DMS114 treated with DMSO at 0.1 percent for 48 hours (cell line): ENCODE data around the gene RASAL2.
"Not testable (repeated sequence)": the region's sequence is repeated elsewhere in the genome, so short reads cannot be mapped to it uniquely, and the experiment has no call there.

Experiments
- DNase-seq: peaks from one replicate; lab custom pipeline; 2025; ENCODE audit not compliant: unreplicated experiment; lab: John Stamatoyannopoulos, UW

RASAL2 gene

DNA sequence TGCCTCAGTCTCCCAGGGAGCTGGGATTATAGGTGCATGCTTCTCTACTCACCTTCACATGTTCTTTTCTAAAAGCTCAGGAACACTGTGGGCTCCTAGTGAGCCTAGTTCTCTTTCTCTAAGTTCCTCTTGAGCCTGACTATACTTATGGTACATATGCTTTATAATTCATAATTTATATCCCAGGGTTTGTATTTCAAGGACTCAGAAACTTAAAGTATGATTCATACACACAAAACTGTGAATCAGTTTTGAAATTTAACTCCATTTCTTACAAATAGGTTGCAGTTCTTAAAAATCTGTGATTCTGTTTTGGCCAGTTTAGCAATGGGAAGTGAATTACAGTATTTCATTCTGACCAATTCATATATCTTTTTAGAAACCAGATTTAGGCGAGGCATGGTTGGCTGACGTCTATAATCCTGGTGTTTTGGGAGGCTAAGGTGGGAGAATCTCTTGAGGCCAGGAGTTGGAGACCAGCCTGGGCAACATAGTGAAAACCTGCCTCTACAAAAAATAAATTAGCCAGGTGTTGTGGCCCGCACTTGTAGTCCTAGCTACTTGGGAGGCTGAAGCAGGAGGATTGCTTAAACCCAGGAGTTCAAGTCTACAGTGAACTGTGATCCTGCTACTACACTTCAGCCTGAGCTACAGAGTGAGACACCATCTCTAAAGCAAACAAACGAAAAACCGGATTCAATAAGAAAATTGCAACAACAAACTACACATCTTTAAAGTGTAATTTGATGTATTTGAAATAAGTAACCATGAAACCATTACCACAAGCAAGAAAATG, 15.6 kb downstream of the RASAL2 start:
- no peak for DNase-seq

DNA sequence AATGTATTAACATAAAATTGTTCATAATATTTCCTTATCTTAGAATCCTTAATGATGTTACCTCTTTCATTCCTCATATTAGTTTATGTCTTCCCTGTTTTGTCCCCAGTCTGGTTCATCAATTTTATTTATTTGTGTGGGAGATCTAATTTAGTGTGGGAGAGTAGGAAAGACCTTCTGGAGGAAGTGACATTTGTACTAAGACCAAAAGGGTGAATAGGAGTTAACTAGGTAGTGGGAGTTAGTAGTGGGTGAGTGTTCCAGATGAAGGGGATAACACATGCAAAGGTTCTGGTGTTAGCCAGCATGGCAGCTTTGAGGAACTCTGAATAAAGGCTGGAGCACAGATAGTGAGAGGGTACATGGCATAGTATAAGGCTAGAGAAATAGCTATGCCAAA, 21.4 kb downstream of the RASAL2 start:
- DNase-seq = no peak

GRCh38 chr1:178118524-178118923, 24.6 kb downstream of the RASAL2 start:
- DNase-seq = no peak

DNA sequence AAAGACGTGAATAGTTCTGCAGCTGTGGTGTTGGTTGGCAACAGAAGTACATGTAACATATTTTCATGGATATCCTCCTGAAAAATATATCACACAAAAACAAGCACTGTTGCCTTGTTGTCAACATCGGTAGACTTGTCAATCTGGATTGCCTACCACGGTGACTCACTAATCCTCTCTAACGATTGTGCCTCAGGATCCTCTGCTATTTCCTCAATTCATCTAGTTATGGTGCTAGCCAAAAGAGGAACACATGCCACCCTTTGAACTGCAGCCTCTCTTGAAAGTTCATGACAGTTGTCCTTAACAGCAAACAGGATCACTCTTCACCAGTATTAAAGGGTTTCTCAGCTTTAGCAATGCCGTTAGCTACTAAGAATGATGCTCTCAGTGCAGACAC, 25.7 kb downstream of the RASAL2 start:
- DNase-seq = no peak

- DNase-seq = no peak
Measured at GRCh38 chr1:178120088-178120487, 26.2 kb downstream of the RASAL2 start.

DNA sequence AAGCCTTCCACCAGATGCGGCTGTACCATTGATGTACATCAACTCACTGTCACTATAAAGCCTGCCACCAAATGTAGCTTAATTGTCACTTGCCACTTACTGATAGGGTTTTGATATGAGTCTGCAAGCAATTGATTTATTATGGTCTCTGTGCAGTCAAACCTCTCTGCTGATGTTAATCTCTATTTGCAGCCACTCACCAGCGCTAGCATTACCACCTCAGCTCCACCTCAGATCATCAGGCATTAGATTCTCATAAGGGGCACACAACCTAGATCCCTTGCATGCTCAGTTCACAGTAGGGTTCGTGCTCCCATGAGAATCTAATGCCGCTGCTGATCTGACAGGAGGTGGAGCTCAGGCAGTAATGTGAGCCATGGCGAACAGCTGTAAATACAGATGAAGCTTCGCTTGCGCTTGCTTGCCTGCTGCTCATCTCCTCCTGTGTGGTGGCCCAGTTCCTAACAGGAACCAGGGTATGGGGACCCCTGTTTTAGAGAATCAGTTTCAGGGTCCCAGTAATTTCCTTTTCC, 26.7 kb downstream of the RASAL2 start:
- not testable (repeated sequence) for DNase-seq

DNA sequence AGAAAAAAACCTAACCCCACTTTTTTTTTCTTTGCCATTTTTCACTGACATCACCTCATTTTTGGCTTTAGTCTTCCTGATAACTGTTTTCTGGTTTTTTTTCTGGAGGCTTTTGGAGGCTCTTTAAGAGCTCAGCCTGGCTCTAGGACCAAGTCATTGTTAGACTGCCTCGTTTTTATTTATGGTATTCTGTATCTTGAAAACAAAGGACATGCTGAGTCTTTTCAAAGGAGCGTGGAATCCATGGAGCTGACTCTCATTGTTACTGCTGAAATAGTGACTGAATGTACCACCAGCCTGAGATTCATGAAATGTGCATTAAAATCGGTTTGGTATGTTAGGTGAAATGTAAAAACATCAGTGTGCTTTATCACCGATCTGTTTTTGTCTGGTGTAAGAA, 28.0 kb downstream of the RASAL2 start:
- DNase-seq = no peak

- no peak for DNase-seq
Measured at GRCh38 chr1:178122283-178122682, 28.4 kb downstream of the RASAL2 start.

DNA sequence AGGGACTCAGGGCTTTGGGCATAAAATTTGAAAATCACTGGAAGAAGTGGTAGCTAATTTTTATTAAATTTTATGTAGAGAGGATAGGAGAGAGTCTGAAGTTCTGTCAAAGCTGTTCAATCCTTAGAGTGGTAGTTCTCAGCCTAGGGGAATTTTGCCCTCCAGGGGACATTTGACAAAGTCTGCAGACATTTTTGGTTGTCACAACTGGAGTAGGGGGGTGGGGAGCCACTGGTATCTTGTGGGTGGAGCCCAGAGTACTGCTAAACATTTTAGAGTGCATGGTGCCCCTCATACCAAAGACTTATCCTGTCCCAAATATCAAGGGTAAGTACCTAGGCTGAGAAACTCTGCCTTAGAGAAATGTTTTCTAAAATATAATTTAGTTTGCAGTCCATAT, 30.2 kb downstream of the RASAL2 start:
- no peak for DNase-seq

DNA sequence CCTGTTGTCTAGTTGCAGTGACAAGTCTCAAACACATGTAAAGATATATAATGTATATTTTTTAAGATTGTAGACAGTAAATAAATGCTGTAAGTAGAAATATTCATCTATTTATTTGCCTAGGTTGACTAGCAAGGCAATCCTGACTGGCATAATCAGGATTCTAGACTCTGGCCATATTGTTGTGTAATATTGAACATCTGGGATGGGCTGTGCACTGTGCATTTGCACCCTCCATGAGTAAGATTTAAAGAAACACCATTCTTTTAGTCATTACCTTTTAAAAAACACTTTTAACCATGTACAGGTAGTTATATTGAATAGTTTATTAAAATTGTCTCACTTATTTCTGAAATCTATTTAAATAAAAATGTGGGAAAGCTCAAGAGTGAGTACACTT, 32.4 kb downstream of the RASAL2 start:
- no peak for DNase-seq

- DNase-seq = no peak
Measured at GRCh38 chr1:178126741-178127185, 32.9 kb downstream of the RASAL2 start.

DNA sequence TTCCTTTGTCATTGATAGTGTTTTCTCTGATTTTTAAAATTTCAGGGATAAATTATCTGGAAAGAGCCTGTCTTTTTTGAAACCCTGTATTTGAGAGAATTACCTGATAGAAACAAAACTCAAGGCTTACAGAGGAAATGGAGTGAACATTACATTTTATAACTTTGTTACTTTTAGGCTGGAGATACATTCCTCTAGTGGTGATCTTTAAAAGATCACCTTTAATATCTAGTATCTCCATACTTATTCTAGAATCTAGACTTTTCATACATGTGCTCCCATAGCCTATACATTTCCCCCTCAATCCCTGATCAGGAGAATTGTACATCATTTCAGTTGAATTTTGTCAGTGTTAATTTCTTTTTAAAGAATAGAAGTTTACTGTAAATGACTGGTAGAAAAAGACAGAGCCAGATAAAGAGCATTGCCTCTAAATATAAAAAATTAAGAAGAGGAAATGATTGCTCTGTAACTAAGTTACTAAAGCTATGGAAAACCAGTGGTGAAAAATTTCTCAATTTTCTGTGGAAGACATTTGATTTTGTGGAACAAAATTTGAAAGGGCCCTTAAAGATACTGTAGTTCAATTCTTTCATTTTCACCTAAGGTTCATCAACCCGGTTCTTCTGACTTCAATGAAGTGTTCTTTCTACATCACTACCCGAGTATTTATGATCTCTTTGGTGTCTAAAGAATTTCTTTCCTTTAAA, 33.7 kb downstream of the RASAL2 start:
- no peak for DNase-seq

DNA sequence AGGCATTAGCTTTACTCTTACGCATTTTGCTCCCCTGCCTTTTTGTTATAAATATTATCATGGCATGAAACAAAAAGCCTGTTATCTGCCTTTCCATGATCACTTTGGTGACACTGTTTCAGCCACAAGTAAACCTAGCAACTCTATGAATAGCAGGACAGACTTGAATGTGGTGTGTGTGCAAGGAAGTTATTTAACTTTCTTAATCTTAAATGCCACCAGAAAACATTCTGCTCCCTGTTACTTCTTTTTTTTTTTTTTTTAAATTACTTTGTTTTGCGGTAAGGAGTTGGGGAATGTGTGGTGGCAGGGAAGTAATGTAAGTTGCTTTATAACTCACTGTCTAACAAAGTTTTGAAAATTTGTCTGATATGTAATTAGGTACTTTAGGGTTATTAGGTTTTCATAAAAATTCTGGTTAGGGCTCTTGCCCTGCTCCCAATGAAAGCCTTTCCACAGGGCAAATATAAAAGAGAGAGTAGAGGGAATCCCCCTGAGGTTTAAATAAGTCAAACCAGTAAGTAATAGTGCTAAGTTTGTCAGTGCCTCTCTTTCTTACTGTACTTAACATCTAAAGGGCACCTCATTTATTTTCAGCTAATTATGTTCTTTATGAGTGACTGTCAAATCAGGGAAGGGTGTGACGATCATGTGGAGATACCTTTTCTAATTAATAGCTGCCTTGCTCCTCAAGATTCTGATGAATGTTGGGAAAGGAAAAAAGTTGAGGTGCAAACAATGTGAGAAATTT, 39.5 kb downstream of the RASAL2 start:
- DNase-seq = no peak

GRCh38 chr1:178134061-178134460, 40.2 kb downstream of the RASAL2 start:
- no peak for DNase-seq

DNA sequence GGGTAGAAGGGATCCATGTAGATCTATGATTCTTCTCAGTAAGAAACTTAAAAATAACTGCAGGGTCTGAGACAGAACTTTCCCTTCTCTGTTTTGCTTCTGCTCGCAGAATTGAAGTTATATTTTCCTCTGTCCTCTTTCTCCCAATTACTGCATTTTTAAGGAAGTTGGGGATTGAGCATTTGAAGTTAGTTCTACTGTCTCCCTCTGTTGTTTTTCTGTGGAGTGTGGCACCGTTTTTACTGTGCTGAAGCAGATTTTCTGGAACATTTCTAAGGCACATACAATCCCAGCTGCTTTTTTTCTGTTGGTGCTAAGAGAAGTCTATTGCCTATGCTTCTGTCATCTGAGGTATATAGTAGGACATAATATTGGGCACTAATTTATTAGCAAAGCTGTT, 43.3 kb downstream of the RASAL2 start:
- no peak for DNase-seq

DNA sequence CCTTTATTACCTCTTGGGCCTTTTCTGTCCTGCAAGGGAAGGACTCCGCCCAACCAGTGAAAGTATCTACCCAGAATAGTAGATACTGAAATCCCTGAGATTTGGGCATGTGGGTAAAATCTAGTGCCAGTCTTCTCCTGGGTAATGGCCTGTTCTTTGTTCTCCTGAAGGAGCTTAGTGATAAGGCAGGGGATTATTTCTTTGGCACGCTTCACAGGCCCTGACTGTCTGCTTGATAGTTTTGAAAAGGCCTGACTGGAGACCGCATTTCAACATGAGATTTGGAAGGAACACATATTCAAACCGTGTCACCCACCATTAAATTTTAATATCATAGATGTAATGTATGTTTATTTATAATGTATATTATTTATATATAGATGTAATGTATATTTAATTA, 48.9 kb downstream of the RASAL2 start:
- no peak for DNase-seq

DNA sequence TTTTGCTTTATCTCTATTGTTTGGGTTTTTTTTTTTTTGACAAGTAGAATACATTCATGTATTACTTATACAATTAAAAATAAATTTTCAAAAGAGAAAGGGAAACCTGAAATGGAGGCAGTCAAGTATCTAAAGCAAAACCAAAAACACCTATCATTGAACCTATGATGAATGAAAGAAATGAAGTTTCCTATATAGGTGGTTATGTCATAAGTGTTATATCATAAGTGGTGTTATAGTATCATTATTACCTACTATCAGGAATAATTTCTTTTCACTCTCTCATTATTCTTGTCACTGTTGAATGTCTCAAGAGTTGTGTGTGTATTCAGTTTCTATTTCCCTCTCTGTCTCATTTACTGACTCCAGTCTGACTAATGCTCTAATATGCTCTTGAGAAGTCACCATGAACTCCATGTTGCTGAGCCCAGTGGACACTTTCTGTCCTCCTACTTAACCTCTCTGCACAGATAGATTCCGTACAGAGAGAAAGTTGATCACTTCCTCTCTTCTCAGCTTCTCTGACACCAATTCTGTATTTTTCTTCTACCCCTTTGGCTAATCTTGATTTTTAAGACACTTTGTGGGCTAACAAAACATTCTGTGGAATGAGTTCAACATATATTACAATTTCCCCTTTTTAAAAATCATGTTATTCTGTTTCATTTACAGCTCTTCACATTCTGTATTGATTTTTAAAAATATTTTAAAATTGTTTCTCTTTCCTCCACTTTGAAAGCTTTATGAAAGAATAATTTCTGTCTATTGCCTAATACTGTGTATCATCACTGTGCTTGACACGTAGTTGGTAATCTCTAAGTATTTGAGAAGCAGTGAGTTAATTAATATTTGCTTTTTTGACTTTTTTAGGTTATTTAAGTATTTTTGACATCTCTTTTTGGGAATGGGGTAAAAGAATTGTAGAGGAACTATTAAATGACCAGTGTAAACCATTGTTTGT, 50.1 kb downstream of the RASAL2 start:
- no peak for DNase-seq

DNA sequence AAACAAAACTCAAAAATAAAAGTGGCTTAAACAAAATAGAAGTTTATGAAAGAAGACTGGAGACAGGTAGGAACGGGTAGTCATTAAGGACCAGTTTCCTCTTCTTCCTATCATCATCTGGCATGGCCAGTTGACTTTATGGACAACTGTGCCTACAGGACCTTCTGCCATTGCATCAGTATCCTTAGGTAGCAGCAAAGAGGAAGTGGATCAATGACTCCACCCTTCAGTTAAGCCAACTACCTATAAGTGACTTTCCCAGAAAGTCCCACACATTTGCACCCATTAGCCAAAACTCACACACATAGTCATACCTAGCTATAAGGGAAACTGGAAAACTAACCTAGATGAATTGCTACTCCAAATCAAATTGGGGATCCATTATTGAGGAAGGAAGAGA, 51.7 kb downstream of the RASAL2 start:
- DNase-seq = no peak

DNA sequence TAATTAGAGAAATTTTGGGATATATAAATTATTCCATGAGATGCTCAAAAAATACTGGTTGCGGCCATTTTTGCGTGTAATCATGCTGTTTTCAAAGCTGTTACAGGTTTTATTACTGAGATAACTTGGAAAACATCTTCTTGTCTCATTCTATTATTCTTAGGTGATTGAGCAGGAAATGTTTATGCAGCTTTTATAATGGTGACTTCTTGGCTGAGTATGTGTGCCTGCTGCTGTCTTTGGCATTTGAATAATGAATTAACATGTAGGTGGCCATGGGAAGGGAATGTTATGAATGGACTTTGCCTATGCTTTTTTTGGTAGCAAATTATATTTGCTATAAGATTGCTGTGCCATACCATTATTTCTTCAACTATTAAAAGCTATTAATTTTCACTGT, 52.5 kb downstream of the RASAL2 start:
- no peak for DNase-seq

GRCh38 chr1:178150610-178151009, 56.7 kb downstream of the RASAL2 start:
- DNase-seq = no peak
